Uterus (tissue), 2 donors: ENCODE data around the gene NACA.
"Not testable (repeated sequence)": the region's sequence is repeated elsewhere in the genome, so short reads cannot be mapped to it uniquely, and the experiment has no call there.

Experiments used
- POLR2A ChIP-seq, 2 donors: fragments of 450-650 bp; IDR thresholded peaks; one replicate each; pipeline ENCODE4 v1.6.1; 2016; ENCODE audit warnings: antibody characterized with exemption in 2 of 2, mild to moderate bottlenecking in 1 of 2, moderate library complexity in 1 of 2
- TF ChIP-seq, protein P1 (sequence below), 4 experiments: fragments of 200-600 bp in 2 of 4; fragments of 450-650 bp in 2 of 4; sonication (generic) in 2 of 4; IDR thresholded peaks; one replicate each; pipeline ENCODE4 v1.5.1; 2016 to 2019; ENCODE audit warnings: antibody characterized with exemption in 4 of 4, mild to moderate bottlenecking in 2 of 4, moderate library complexity in 1 of 4

DNA sequence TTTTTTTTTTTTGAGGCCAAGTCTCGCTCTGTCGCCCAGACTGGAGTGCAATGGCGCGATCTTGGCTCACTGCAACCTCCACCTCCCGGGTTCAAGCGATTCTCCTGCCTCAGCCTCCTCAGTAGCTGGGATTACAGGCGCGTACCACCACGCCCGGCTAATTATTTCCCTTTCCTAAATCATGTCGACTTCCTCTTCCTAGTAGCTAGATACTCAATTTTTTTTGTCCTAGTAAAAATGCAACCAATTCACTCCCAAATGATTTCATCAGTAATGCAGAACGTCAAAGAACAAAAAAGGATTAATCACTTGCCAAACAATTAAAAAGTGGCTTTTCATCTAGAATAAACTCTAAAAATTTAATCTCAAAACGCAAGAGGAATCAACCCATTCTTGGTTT, 25.5 kb upstream of the NACA start:
- TF ChIP-seq POLR2A (IDR thresholded peaks at IDR 0.05), result not testable (repeated sequence)
- TF ChIP-seq, protein P1, sequence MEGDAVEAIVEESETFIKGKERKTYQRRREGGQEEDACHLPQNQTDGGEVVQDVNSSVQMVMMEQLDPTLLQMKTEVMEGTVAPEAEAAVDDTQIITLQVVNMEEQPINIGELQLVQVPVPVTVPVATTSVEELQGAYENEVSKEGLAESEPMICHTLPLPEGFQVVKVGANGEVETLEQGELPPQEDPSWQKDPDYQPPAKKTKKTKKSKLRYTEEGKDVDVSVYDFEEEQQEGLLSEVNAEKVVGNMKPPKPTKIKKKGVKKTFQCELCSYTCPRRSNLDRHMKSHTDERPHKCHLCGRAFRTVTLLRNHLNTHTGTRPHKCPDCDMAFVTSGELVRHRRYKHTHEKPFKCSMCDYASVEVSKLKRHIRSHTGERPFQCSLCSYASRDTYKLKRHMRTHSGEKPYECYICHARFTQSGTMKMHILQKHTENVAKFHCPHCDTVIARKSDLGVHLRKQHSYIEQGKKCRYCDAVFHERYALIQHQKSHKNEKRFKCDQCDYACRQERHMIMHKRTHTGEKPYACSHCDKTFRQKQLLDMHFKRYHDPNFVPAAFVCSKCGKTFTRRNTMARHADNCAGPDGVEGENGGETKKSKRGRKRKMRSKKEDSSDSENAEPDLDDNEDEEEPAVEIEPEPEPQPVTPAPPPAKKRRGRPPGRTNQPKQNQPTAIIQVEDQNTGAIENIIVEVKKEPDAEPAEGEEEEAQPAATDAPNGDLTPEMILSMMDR (IDR thresholded peaks at IDR 0.05), result not testable (repeated sequence)
